Measurements from ENCODE around the gene ARHGDIA.
"Not testable (repeated sequence)": the region's sequence is repeated elsewhere in the genome, so short reads cannot be mapped to it uniquely, and the experiment has no call there.

Gene ARHGDIA

GRCh38 chr17:81840826-81841778, 30.0 kb downstream of the ARHGDIA start:
- DNase-seq, result no peak

- DNase-seq, result not testable (repeated sequence)
Observed at GRCh38 chr17:81840059-81840458, 31.1 kb downstream of the ARHGDIA start.

DNA sequence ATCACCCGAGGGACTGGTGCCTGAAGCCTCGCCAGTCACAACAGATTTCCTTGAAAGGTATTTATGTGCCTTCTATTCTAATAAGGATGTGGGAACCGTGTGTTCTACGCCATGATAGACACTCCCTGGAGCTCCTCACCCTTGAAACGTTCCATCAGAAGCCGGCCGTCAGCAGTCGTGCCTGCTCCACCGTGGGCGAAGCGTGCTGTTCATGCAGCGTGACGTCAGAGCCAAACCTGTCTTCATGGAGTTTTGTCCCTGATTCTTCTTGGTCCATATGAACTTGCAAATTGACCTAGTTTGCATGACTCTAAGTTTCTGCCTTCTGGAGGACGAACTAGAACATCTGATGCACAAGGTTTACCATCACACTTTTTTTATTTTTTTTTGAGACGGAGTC, 31.8 kb downstream of the ARHGDIA start:
- no peak for DNase-seq

- no peak for DNase-seq
Observed at GRCh38 chr17:81838753-81839255, 32.3 kb downstream of the ARHGDIA start.

GRCh38 chr17:81837641-81838040, 33.5 kb downstream of the ARHGDIA start:
- DNase-seq, result no peak

- no peak for DNase-seq
Observed at GRCh38 chr17:81834831-81835267, 36.3 kb downstream of the ARHGDIA start, which contains the start of gene PPP1R27. PPP1R27 (minus strand) TSS chr17:81835050; CDS start chr17:81834953, 97 bp downstream.

DNA sequence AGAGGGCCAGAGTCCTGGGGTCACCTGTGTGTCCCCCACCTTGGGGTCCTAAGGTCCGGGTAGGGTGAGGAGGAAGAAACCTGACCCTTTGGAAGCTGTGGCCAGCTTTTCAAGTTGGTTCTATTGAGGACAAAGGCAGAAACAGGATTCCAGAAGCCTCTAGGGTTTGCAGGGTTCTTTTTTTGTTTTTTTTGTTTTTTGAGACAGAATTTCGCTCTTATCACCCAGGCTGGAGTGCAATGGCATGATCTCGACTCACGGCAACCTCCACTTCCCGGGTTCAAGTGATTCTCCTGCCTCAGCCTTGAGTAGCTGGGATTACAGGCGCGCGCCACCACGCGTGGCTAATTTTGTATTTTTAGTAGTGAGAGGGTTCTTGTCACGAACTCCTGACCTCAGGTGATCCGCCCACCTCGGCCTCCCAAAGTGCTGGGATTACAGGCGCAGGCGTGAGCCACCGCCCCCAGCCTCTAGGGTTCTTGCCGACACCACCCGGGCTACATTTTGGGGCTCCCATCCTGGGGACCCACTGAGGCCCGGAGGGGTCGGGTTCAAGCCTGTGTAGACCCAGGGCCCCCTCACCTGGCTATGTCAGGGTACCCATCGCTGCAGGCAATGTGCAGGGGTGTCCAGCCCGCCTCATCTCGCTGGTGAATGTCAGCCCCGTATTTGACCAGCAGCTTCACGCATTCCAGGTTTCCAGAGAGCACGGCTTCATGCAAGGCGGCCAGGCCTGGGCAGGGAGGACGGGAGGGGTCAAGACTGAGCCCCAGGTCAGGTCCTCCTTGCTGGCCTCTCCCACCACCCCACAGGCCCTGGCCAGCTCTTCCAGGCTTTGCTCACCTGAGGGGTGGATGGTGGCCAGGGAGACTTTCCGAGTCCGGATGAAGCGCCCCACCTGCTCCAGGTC, 37.0 kb downstream of the ARHGDIA start:
- DNase-seq, result no peak

DNA sequence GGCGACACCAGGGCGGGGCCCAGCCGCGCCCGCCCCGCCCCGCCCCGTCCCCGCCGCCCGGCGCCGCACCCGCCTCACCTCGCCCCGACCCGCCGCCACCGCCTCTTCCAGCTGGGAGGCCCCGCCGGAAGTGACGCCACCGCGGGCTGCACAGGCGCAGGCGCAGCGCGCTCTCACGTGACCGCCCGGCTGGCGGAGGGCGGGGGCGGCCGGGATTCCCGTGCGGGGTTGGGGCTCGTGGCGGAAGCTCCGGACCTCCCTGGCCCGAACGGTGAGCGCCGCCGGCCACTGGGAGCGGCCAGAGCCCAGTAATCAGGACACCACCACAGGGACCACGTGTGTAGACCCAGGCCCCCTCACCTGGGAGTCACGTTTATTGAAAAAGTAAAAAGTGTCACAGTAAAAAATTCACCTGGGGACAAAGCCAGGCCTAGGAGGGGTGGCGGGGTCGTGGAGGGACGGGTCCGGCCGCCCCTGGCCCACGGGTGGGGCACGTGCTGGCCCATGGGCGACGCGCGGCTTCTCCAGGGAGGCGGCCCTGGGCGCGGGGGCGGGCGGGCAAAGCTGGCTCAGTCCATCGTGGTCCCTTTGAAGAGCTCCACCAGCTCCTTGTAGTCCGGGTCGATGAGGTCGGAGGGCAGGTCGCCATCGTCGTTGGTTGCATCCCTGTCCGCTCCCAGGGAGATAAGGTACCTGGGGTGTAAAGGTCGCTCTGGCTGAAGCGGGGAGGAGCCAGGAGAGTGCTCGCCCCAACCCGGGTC, 37.8 kb downstream of the ARHGDIA start, which contains the start of gene MCRIP1:
TSS of gene MCRIP1 (minus strand) at position 132 of the 761 bp plus-strand sequence. CDS start 8,785 bp downstream, outside the sequence.
- DNase-seq, result peak; percentile 92

- no peak for DNase-seq
Observed at GRCh38 chr17:81832608-81833159, 38.5 kb downstream of the ARHGDIA start.

- no peak for DNase-seq
Observed at GRCh38 chr17:81831957-81832607, 39.1 kb downstream of the ARHGDIA start.

- no peak for DNase-seq
Observed at GRCh38 chr17:81831563-81831956, 39.6 kb downstream of the ARHGDIA start.

GRCh38 chr17:81829858-81830257, 41.3 kb downstream of the ARHGDIA start:
- DNase-seq, result no peak

GRCh38 chr17:81828656-81829055, 42.5 kb downstream of the ARHGDIA start:
- DNase-seq, result no peak

DNA sequence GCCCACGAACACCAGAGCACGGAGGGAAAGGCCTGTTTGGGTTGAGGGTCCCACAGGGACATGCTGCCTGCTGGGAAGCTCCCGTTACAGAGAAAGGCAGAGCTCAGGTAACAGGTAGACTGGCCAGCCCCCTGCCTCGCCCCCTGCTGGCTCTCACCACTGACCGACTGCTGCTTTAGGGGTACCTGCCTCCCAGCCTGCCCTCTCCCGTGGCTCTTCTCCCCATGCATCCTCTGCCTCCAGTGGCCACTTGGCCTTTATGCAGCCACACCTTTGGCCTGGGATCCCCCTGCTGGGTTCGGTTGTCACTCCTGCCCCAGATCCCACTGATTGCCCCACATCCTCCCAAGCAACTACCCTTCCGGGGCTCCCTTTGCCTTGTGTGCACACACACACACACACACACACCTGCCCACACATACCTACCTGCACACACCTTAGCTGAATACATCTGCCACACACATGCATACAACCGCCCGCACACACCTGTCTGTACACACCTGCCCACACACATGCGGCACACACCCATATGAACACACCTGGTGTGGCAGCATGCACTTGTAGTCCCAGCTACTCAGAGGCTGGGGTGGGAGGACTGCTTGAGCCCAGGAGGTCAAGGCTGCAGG, 45.2 kb downstream of the ARHGDIA start:
- no peak for DNase-seq

DNA sequence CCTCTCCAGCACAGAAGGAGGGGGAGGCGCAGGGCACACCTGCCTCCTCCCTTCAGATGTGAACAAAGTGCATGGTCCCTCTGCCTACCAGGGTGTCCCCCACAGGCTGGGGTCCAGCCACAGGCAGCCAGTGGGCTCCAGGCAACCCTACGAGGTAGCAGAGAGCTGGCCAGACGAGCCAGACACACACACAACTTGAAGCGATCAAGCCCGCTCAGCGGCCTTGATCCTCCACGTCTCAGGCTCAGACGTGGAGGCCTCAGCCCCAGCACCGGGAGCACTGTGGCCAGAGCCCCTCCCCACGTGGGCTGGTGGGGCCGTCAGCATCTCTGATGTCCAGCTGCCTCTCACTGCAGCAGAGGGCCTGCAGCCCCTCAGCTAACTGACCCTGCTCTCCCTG, 46.5 kb downstream of the ARHGDIA start:
- no peak for DNase-seq

DNA sequence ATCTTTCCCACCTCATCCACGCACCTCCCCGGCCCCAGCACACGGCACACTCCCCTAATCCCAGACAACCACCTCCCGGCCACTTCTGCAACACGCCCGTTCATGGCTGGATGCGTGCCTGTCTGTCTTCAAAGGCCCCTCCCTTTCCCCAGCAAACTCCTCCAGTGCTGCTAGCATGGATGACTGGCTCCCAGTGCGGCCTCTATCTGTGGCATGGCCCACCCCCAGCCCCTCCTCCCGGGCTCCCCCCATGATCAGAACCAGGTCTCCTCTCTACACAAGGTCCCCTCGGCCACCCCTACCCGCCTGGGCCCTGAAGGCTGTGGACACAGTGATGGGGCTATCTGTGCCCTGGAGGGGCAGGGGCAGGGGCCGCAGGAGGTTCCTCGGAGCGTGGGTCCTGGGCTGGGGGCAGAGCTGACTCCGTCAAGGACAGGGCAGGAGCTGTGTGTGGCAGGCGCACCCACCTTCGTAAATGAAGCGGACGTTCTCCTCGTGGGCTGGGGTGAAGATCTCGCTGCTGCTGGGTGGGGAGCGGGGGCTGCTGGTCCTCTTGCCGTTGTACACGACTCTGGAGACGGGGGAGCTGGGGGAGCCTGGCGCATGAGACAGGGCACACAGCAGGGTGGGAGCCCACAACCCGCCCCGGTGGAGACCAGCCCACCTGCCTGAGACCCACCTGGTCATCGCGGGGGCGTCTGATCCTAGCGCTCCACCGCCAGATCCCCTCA, 47.2 kb downstream of the ARHGDIA start:
- no peak for DNase-seq

- no peak for DNase-seq
Observed at GRCh38 chr17:81822996-81823819, 47.9 kb downstream of the ARHGDIA start.

DNA sequence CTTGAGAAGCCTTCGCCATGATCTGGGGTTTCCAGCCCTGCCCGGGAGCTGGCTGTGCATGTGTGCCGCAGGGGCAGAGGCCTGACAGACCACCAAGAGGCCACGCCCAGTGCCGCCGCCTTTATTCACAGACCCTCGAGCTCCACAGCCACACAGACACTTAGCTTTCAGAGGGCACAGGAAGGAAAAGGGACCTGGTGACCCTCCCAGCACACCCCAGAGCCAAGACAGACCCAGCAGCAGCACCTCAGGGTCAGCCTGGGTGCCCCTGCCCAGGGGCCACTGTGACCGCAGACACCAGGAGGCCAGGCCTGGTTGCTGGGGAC, 48.9 kb downstream of the ARHGDIA start:
- no peak for DNase-seq

DNA sequence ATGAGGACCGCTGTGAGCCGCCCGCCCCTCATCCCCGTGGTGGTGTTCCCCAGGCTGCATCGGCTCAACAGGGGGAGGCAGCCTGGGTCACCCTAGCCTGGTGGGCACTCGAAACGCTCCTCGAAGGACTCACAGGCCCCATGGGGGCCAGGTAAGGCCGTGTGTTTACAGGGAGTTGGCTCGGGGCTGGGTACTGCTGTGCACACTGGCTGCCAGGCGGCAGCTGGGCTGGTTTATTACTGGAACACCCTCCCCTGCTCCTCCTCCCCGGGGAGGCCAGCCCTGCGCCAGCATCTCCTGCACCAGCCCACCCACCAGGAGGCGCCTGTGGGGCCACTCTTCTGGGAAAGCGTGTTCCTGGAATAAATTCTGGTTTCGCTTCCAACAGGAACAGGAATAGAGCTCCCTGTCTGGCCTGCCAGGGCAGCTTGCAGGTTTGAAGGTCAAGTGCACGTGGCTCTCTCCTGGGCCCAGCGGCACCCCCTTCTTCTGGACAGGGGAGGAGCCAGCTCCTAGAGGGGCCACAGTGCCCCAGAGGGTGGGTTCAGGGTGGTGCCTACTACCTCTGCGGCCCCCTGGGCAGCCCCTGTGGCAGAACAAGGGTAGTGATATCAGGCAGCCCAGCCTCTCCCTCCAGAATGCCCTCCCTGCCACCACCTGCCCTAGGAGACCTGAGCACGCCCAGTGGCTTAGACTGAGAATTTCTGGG, 49.4 kb downstream of the ARHGDIA start:
- DNase-seq, result no peak
